Measurements from ENCODE around the gene CYP2W1.

- TF ChIP-seq, protein P1, sequence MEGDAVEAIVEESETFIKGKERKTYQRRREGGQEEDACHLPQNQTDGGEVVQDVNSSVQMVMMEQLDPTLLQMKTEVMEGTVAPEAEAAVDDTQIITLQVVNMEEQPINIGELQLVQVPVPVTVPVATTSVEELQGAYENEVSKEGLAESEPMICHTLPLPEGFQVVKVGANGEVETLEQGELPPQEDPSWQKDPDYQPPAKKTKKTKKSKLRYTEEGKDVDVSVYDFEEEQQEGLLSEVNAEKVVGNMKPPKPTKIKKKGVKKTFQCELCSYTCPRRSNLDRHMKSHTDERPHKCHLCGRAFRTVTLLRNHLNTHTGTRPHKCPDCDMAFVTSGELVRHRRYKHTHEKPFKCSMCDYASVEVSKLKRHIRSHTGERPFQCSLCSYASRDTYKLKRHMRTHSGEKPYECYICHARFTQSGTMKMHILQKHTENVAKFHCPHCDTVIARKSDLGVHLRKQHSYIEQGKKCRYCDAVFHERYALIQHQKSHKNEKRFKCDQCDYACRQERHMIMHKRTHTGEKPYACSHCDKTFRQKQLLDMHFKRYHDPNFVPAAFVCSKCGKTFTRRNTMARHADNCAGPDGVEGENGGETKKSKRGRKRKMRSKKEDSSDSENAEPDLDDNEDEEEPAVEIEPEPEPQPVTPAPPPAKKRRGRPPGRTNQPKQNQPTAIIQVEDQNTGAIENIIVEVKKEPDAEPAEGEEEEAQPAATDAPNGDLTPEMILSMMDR (IDR thresholded peaks at IDR 0.05; ENCODE audit: extremely low read depth in 1 of 2, insufficient read depth in 1 of 2, low read depth in 1 of 2, low read length in 2 of 2): no peak
- no peak for TF ChIP-seq POLR2A (IDR thresholded peaks at IDR 0.05; ENCODE audit: low read depth, low read length)
- no peak for TF ChIP-seq EZH2 (IDR thresholded peaks at IDR 0.05; ENCODE audit: borderline replicate concordance, low read depth, low read length, severe bottlenecking)
- no peak for TF ChIP-seq MYC (IDR thresholded peaks at IDR 0.05; ENCODE audit: low read depth, low read length)
Measured at GRCh38 chr7:985915-986741, 3.1 kb downstream of the CYP2W1 start.

Measured in endothelial cell of umbilical vein (primary cell).